ENCODE data around the gene NEDD4L.
A peak's percentile ranks its signal among the peaks of the same experiment; 100 is the strongest.

The NEDD4L gene

DNA sequence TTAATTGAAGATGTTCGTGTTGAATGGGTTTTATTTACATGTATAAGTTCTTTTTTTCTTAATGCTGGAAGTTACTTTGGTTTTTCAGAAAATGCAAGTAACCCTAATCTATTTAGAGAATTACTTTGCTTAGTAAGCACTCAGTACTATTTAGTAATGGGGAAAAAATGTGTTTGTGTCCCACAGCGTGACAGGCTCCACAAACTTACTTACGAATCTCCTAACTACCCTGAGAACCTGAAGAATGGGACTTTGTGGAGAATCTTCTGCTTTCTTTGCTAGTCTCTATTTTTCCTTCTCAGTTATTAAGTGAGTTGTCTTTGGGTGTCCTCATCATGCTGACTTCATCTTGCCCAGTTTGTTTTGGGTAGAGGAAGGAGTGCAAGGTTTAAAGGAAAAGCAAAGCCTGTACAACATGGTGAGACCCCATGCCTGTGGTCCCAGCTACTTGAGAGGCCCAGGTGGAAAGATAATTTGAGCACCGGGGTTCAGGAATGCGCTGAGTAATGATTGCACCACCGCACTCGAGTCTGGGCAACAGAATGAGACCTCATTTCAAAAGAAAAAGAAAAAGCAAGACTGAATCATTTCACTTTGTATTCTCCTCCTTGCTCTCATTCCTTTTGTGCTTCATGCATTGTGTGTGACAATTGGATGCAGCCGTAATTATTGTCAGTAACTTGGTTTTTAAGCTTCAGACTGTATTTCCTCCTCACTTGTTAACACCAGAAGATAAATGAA lies 10.2 kb downstream of the NEDD4L start:
- DNase-seq: no peak

- no peak for DNase-seq
Measured at GRCh38 chr18:58055890-58056558, 12.0 kb downstream of the NEDD4L start.

DNA sequence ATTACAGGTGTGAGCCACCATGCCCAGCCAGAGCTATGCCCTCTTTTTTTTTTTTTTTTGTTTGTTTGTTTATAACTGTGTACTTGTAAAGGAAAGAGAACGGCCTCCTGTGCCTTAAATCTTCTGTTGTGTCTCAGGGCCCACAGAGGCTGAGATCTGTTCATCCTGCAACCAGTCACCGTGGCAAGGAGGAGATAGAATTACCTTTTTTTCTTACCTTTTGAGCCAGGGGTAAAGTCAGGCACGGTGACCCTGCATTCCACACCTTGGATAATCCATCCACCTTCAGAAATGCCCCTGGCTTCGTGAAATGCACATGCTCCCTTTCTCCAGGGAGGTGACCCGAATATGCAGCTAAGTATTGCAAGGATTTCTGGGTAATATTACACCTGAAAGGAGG lies 12.8 kb downstream of the NEDD4L start:
- no peak for DNase-seq

DNA sequence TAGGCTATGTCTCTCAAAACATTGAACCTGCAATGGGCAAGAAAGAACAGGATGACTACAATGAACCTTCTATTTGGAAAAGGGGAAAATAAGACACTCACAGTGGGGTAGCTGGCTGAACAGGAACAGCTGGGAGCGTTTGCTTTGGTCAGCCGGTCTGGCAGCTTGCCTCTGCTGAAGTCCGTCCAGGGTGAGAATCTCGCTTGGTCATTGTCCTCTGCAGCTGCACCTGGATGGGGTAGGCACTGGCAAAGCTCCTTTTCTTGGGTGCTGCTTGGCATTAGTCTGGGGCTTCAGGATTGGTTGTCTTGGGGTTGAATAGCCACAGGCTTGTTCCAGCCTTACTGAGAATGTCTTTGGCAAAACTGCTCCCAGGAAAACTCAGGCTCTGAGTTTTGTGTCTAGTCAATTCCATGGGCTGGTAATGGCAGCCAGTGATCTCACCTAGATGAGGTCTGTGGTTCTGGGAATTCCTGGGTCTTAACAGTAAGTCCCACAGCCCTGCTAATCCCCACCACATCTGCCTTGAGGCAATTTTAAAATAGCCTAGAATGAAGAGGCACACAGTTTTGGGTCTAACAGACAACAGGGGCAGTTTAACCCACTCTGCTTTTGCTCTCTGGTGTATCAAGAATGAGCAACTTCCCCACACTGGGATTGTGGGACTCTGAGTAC lies 13.4 kb downstream of the NEDD4L start:
- no peak for DNase-seq

GRCh38 chr18:58058720-58059119 lies 14.7 kb downstream of the NEDD4L start:
- DNase-seq: no peak

- no peak for DNase-seq
Measured at GRCh38 chr18:58060254-58060653, 16.2 kb downstream of the NEDD4L start.

- no peak for DNase-seq
Measured at GRCh38 chr18:58061349-58061748, 17.3 kb downstream of the NEDD4L start.

GRCh38 chr18:58064406-58064998 lies 20.5 kb downstream of the NEDD4L start:
- no peak for DNase-seq

DNA sequence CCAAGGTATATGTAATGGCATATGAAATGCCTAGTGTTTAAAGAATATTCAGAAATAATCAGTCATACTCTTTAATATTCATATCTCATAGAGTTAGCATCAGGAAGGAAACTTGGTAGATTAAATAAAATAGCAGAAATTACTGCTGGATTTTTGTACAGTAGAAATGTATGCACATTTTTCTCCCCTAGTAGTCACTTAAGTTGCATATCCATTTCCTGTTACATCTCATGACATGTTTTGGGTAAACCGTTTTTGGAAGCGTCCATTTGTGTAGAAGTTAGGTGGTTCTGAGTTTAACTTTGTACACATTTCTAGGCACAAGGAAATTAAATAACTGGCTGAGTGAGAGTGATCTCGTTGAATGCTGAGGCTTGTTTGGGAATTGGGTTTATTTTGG lies 21.9 kb downstream of the NEDD4L start:
- DNase-seq: no peak

DNA sequence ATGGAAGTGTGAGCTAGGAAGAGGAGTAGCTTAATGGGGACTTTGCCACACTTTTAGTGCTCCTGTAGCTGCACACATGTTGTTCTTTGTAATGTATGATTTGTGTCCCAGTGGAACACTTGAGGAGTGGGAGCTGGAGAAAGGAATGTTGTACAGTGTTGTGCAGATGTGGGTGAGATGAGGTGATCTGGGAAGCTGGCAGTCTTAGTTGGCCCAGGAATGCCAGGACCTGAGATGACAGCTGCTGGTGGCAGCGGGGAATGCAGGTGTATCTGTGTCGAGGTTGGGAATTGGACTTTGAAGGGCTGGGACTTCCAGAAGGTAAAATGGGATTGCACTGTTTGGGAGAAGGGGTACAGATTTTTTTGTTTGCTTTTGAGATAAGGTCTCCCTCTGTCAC lies 23.6 kb downstream of the NEDD4L start:
- DNase-seq: no peak

GRCh38 chr18:58069099-58069498 lies 25.1 kb downstream of the NEDD4L start:
- DNase-seq: no peak

GRCh38 chr18:58069721-58070292 lies 25.8 kb downstream of the NEDD4L start:
- peak in 1 of 2 experiments; percentile 10 for DNase-seq

DNA sequence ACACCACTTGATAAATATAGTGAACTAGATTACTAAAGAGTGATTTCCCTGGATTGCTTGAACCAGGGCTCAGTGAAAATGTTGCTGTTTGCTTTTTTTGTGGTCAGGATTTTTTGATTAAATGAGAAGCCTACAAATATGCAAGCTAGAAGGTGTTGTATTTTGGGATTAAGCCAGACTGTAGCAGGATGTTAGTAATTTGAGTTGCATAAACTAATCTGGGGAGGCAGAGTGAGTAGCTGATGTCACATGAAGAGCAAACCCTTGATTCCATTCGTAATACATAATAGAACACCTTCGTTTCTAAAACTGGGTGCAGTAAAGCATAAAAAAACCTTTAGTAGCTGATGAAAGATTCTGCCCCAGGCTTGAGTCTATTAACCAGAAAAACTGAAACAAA lies 32.0 kb downstream of the NEDD4L start:
- DNase-seq: no peak

DNA sequence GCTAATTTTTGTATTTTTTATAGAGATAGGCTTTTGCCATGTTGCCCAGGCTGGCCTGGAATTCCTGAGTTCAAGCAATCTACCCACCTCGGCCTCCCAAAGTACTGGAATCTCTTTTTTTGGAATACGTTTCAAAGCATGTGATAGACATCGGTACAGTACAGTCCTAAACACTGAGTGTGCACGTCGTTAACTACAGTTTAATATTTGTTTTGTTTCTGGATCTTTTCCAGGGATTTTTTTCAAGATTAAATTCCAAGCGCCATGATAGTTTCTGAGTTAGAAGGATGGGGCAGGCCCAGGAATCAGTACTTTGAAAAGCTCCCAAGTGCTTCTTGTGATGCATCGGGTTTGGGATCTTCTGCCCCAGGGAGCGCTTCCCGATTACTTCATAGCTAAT lies 33.3 kb downstream of the NEDD4L start:
- DNase-seq: no peak

- no peak for DNase-seq
Measured at GRCh38 chr18:58078889-58079573, 35.0 kb downstream of the NEDD4L start.

DNA sequence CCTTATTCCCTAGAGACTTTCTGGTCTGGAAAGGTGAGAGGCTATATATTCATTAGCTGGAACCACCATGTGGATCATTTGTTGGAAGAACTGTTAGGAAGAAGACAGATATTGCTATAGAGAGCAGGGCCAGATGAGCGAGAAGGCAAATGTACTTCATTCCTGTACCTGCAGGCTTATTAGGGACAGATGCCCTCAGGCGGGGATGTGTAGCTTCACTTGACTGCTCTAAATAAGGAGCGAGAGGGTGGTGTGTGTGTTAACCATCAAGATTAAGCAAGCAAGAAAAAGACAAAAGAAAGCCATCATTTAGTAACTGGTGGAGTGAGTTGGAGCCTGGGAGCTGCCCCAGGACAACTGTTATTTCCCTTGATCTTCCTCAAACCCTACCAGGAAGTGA lies 36.4 kb downstream of the NEDD4L start:
- DNase-seq: no peak

- no peak for DNase-seq
Measured at GRCh38 chr18:58087928-58088690, 44.1 kb downstream of the NEDD4L start.

GRCh38 chr18:58088691-58089065 lies 44.7 kb downstream of the NEDD4L start:
- no peak for DNase-seq

DNA sequence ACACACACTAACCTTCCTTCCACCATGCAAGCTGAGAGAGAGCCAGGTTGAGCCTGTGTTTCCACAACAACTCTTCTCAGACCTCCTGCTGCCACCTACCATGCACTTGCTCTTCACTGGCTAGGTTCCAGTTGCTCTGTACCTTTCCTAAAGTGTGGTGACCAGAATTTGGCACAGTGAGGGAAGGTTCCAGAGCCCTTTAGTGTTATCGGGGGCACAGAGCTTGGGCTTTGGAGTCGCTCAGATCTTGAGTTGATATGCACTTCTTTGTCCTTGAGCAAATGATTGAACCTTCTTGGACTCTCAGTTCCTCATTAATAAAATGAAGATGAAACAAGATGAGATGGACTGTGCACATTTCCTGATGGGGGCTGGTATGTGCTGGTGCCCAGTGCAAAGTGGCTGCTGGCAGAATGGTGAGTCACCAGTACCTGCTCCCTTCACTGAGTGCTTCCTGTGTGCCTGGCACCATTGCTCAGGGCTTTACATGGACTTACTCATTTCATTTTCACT lies 47.1 kb downstream of the NEDD4L start:
- no peak for DNase-seq

DNA sequence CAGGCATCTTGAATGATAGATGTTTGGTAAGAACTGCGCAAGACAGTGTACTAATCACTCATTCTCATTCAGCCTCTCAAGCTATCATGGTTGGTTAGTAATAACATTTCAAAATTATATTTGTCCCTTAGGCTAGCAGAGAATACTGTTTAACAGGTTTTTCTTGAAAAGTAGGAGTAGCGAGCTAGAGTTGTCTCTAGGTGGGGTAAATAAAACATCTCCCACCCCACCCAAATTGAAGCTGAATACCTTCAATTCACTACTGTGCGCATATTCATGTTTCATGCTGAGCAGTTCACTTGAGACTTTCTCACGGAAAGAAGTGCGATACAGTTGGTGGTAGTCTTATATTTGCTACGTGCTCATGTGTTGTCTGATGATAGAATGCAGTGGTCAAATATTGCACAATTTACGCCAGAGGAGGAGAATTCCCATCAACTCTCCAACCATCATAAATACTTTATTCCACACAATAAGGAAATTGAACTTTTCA lies 49.3 kb downstream of the NEDD4L start:
- no peak for DNase-seq

DNA sequence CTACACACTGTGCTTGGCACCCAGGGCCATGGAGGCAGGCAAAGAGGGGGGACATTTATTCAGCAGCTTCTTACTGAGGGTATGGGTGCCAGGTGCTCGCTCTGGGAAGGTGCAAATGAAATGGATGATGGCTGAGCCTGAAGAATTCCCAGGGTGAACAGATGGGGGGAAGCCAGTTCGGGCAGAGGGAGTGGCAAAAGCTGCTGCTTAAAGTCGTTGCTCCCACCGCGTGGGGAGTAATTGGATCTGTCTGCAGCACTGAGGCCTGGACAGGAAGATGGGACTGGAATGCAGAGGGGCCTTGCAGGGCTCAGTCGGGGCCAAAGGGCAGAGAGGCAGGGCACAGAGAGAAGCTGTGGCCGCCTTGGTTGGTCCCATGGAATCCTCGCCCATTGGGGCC lies 51.2 kb downstream of the NEDD4L start:
- no peak for DNase-seq

DNA sequence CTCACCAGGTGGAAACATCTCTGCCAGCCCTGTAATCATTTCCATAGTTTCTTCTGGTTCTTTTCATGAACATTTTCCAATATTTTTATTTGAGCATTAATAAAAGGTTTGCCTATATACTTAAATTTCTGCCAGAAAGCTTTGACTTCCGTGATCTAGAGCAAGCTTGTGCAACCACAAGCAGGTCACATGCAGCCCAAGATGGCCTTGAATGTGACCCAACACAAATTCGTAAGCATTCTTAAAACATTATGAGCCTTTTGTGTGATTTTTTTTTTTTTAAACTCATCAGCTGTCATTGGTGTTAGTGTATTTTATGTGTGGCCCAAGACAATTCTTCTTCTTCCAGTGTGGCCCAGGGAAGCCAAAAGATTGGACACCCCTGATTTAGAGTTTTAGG lies 51.6 kb downstream of the NEDD4L start:
- no peak for DNase-seq
